WTC11 (cell line): ENCODE data around the gene DPCD. TPM values are rescaled to one million over a fixed set of nuclear protein-coding genes. Genes with fewer than 3 reads are reported as not detected.

ENCODE experiments used
- ATAC-seq: fragments of 200-7000 bp; cut with Tn5 transposase; 2 replicates; pipeline ENCODE4 v1.10.0; 2021; ENCODE audit warnings: mild to moderate bottlenecking, moderate library complexity
- CTCF ChIA-PET: fragments of 300-600 bp; sonication (Branson Sonifier 250); formaldehyde crosslinking; loops from one replicate; lab custom pipeline; 2021; ENCODE audit warnings: antibody characterized with exemption; lab: Charles Lee
- POLR2A ChIA-PET: fragments of 350-600 bp; sonication (Branson Sonifier 250); formaldehyde crosslinking; loops from one replicate; lab custom pipeline; 2021; ENCODE audit warnings: antibody characterized with exemption; lab: Charles Lee
- DNase-seq: peaks from one replicate; pipeline ENCODE4 v3.0.0; 2021; ENCODE audit warnings: low spot score
- H3K27ac Mint-ChIP-seq: 2 replicates; pipeline ENCODE4 v1.8.0; 2021; ENCODE audit warnings: mixed read lengths
- H3K27me3 Mint-ChIP-seq: 2 replicates; pipeline ENCODE4 v1.8.0; 2021; ENCODE audit warnings: low read depth, mild to moderate bottlenecking, moderate library complexity, mixed read lengths
- H3K36me3 Mint-ChIP-seq: 2 replicates; pipeline ENCODE4 v1.8.0; 2021; ENCODE audit warnings: mixed read lengths
- H3K4me1 Mint-ChIP-seq: 2 replicates; pipeline ENCODE4 v1.8.0; 2022; ENCODE audit warnings: mixed read lengths
- H3K4me3 Mint-ChIP-seq: 2 replicates; pipeline ENCODE4 v1.8.0; 2021; ENCODE audit warnings: mild to moderate bottlenecking, moderate library complexity, mixed read lengths
- H3K9me3 Mint-ChIP-seq: 2 replicates; pipeline ENCODE4 v1.8.0; 2021; ENCODE audit warnings: mixed read lengths
- ESRRA ChIP-seq: sonication (generic); formaldehyde crosslinking; IDR thresholded peaks from 2 replicates; pipeline ENCODE4 v1.8.1; 2022; ENCODE audit warnings: mild to moderate bottlenecking, missing genetic modification reagents, borderline replicate concordance
- ETV6 ChIP-seq: sonication (generic); formaldehyde crosslinking; IDR thresholded peaks from 2 replicates; pipeline ENCODE4 v1.8.1; 2022; ENCODE audit warnings: mild to moderate bottlenecking, missing genetic modification reagents
- FOXK1 ChIP-seq: sonication (generic); formaldehyde crosslinking; IDR thresholded peaks from 2 replicates; pipeline ENCODE4 v1.8.0; 2022; ENCODE audit warnings: mild to moderate bottlenecking, moderate library complexity, missing genetic modification reagents
- GTF2I ChIP-seq: fragments of 250-450 bp; sonication (Bioruptor Pico); conservative IDR thresholded peaks from 2 replicates; pipeline ENCODE4 v1.4.0; 2021; ENCODE audit warnings: mild to moderate bottlenecking
- JUN ChIP-seq: sonication (generic); formaldehyde crosslinking; IDR thresholded peaks from 2 replicates; pipeline ENCODE4 v1.8.0; 2023; ENCODE audit warnings: mild to moderate bottlenecking, missing genetic modification reagents
- MXD4 ChIP-seq: fragments of 250-450 bp; sonication (Bioruptor Pico); IDR thresholded peaks from 2 replicates; pipeline ENCODE4 v1.8.0; 2021; ENCODE audit warnings: mild to moderate bottlenecking, moderate library complexity, borderline replicate concordance
- RORB ChIP-seq: fragments of 250-450 bp; sonication (Bioruptor Pico); IDR thresholded peaks from 2 replicates; pipeline ENCODE4 v1.9.0; 2021; ENCODE audit warnings: mild to moderate bottlenecking
- SP1 ChIP-seq: sonication (generic); formaldehyde crosslinking; conservative IDR thresholded peaks from 2 replicates; pipeline ENCODE4 v1.8.1; 2022; ENCODE audit warnings: missing genetic modification reagents
- ZNF317 ChIP-seq: sonication (generic); formaldehyde crosslinking; IDR thresholded peaks from 2 replicates; pipeline ENCODE4 v1.8.1; 2023; ENCODE audit warnings: low read depth, mild to moderate bottlenecking, moderate library complexity, missing genetic modification reagents, borderline replicate concordance
- ZNF396 ChIP-seq: fragments of 250-450 bp; sonication (Bioruptor Pico); IDR thresholded peaks from 2 replicates; pipeline ENCODE4 v1.8.0; 2021; ENCODE audit warnings: mild to moderate bottlenecking, moderate library complexity, borderline replicate concordance
- ZNF671 ChIP-seq: fragments of 250-450 bp; sonication (Bioruptor Pico); IDR thresholded peaks from 2 replicates; pipeline ENCODE4 v1.8.0; 2021; ENCODE audit warnings: mild to moderate bottlenecking
- total RNA-seq: library from RNA; stranded (reverse); gene quantifications from 3 replicates; pipeline ENCODE4 v1.2.3, GENCODE V29; 2021
- TF ChIP-seq, protein P1 (sequence below): sonication (generic); formaldehyde crosslinking; IDR thresholded peaks from 2 replicates; pipeline ENCODE4 v1.8.1; 2023; ENCODE audit warnings: mild to moderate bottlenecking, missing genetic modification reagents
- TF ChIP-seq, protein P2 (sequence below): sonication (generic); formaldehyde crosslinking; IDR thresholded peaks from 2 replicates; pipeline ENCODE4 v1.8.0; 2022; ENCODE audit warnings: mild to moderate bottlenecking, missing genetic modification reagents
- TF ChIP-seq, protein P3 (sequence below): sonication (generic); formaldehyde crosslinking; IDR thresholded peaks from 2 replicates; pipeline ENCODE4 v1.8.1; 2022; ENCODE audit warnings: low read depth, missing genetic modification reagents, borderline replicate concordance
- TF ChIP-seq, protein P4 (sequence below): sonication (generic); formaldehyde crosslinking; IDR thresholded peaks from 2 replicates; pipeline ENCODE4 v1.8.1; 2023; ENCODE audit warnings: mild to moderate bottlenecking, missing genetic modification reagents, moderate library complexity
- TF ChIP-seq, protein P5 (sequence below): fragments of 250-450 bp; sonication (Bioruptor Pico); IDR thresholded peaks from 2 replicates; pipeline ENCODE4 v1.9.0; 2021; ENCODE audit warnings: mild to moderate bottlenecking
- TF ChIP-seq, protein P6 (sequence below): sonication (generic); formaldehyde crosslinking; conservative IDR thresholded peaks from 2 replicates; pipeline ENCODE4 v1.8.1; 2023; ENCODE audit warnings: mild to moderate bottlenecking, low read depth, missing genetic modification reagents, moderate library complexity
- TF ChIP-seq, protein P7 (sequence below): sonication (generic); formaldehyde crosslinking; IDR thresholded peaks from 2 replicates; pipeline ENCODE4 v1.8.0; 2022; ENCODE audit warnings: mild to moderate bottlenecking, missing genetic modification reagents

The DPCD gene
- total RNA-seq, 1 experiment from 2014 or later: 21.8 TPM

DNA sequence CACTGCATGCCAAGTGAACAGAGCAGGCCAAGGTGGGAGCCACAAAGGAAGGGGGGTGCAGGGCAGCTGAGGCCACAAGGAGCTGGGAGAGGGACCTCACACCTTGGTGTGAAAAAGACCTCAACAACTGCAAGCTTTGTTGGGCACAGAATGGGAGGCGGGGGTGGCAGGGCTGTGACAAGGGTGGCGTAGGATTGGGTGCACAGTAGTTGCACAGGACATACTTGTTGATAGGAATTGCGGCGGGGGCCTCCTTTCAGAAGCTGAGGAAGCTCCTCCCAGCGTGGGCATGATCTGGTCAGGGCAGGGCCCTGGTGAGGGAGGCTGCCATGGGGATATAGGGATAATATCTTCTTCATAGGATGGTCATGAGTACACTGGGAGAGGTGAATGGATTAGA, 25.9 kb upstream of the DPCD start:
- ChIA-PET POLR2A (no interaction called here), CTCF (interaction anchor here (0.5 to 5.0 kb wide), 5 partner anchors 8 to 401 kb away, joined by 3 to 27 read pairs (median 4); no protein-coding TSS in a partner anchor)
- Mint-ChIP-seq H3K9me3 (no peaks in the 10 kb centered on the region), H3K27ac (no peak overlapping the region), H3K27me3 (peaks cover 28% of the 10 kb centered on the region)
- TF ChIP-seq, protein P1, sequence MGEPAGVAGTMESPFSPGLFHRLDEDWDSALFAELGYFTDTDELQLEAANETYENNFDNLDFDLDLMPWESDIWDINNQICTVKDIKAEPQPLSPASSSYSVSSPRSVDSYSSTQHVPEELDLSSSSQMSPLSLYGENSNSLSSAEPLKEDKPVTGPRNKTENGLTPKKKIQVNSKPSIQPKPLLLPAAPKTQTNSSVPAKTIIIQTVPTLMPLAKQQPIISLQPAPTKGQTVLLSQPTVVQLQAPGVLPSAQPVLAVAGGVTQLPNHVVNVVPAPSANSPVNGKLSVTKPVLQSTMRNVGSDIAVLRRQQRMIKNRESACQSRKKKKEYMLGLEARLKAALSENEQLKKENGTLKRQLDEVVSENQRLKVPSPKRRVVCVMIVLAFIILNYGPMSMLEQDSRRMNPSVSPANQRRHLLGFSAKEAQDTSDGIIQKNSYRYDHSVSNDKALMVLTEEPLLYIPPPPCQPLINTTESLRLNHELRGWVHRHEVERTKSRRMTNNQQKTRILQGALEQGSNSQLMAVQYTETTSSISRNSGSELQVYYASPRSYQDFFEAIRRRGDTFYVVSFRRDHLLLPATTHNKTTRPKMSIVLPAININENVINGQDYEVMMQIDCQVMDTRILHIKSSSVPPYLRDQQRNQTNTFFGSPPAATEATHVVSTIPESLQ: no peak
- TF ChIP-seq MXD4 (CRISPR knock-in tag) (no peak), RORB (CRISPR knock-in tag) (no peak), JUN (CRISPR knock-in tag) (no peak), ESRRA (CRISPR knock-in tag) (no peak), ETV6 (CRISPR knock-in tag) (no peak), GTF2I (CRISPR knock-in tag) (no peak), ZNF671 (no peak), SP1 (CRISPR knock-in tag) (no peak), FOXK1 (no peak), ZNF317 (CRISPR knock-in tag) (no peak), ZNF396 (CRISPR knock-in tag) (no peak)
- TF ChIP-seq, protein P2, sequence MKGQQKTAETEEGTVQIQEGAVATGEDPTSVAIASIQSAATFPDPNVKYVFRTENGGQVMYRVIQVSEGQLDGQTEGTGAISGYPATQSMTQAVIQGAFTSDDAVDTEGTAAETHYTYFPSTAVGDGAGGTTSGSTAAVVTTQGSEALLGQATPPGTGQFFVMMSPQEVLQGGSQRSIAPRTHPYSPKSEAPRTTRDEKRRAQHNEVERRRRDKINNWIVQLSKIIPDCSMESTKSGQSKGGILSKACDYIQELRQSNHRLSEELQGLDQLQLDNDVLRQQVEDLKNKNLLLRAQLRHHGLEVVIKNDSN (CRISPR knock-in tag): no peak
- TF ChIP-seq, protein P3, sequence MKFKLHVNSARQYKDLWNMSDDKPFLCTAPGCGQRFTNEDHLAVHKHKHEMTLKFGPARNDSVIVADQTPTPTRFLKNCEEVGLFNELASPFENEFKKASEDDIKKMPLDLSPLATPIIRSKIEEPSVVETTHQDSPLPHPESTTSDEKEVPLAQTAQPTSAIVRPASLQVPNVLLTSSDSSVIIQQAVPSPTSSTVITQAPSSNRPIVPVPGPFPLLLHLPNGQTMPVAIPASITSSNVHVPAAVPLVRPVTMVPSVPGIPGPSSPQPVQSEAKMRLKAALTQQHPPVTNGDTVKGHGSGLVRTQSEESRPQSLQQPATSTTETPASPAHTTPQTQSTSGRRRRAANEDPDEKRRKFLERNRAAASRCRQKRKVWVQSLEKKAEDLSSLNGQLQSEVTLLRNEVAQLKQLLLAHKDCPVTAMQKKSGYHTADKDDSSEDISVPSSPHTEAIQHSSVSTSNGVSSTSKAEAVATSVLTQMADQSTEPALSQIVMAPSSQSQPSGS (CRISPR knock-in tag): no peak
- TF ChIP-seq, protein P4, sequence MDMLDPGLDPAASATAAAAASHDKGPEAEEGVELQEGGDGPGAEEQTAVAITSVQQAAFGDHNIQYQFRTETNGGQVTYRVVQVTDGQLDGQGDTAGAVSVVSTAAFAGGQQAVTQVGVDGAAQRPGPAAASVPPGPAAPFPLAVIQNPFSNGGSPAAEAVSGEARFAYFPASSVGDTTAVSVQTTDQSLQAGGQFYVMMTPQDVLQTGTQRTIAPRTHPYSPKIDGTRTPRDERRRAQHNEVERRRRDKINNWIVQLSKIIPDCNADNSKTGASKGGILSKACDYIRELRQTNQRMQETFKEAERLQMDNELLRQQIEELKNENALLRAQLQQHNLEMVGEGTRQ (CRISPR knock-in tag): no peak
- TF ChIP-seq, protein P5, sequence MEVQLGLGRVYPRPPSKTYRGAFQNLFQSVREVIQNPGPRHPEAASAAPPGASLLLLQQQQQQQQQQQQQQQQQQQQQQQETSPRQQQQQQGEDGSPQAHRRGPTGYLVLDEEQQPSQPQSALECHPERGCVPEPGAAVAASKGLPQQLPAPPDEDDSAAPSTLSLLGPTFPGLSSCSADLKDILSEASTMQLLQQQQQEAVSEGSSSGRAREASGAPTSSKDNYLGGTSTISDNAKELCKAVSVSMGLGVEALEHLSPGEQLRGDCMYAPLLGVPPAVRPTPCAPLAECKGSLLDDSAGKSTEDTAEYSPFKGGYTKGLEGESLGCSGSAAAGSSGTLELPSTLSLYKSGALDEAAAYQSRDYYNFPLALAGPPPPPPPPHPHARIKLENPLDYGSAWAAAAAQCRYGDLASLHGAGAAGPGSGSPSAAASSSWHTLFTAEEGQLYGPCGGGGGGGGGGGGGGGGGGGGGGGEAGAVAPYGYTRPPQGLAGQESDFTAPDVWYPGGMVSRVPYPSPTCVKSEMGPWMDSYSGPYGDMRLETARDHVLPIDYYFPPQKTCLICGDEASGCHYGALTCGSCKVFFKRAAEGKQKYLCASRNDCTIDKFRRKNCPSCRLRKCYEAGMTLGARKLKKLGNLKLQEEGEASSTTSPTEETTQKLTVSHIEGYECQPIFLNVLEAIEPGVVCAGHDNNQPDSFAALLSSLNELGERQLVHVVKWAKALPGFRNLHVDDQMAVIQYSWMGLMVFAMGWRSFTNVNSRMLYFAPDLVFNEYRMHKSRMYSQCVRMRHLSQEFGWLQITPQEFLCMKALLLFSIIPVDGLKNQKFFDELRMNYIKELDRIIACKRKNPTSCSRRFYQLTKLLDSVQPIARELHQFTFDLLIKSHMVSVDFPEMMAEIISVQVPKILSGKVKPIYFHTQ (CRISPR knock-in tag): no peak
- TF ChIP-seq, protein P6, sequence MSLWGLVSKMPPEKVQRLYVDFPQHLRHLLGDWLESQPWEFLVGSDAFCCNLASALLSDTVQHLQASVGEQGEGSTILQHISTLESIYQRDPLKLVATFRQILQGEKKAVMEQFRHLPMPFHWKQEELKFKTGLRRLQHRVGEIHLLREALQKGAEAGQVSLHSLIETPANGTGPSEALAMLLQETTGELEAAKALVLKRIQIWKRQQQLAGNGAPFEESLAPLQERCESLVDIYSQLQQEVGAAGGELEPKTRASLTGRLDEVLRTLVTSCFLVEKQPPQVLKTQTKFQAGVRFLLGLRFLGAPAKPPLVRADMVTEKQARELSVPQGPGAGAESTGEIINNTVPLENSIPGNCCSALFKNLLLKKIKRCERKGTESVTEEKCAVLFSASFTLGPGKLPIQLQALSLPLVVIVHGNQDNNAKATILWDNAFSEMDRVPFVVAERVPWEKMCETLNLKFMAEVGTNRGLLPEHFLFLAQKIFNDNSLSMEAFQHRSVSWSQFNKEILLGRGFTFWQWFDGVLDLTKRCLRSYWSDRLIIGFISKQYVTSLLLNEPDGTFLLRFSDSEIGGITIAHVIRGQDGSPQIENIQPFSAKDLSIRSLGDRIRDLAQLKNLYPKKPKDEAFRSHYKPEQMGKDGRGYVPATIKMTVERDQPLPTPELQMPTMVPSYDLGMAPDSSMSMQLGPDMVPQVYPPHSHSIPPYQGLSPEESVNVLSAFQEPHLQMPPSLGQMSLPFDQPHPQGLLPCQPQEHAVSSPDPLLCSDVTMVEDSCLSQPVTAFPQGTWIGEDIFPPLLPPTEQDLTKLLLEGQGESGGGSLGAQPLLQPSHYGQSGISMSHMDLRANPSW (CRISPR knock-in tag): no peak
- TF ChIP-seq, protein P7, sequence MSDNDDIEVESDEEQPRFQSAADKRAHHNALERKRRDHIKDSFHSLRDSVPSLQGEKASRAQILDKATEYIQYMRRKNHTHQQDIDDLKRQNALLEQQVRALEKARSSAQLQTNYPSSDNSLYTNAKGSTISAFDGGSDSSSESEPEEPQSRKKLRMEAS (CRISPR knock-in tag): no peak
- TF ChIP-seq, all 79 proteins: peak for 0
- H3K4me3 Mint-ChIP-seq: no peak overlapping the region
- no peak for DNase-seq
- no peak for ATAC-seq
- no peaks in the 10 kb centered on the region for H3K36me3 Mint-ChIP-seq
- H3K4me1 Mint-ChIP-seq: peaks cover 14% of the 10 kb centered on the region
